GM12878 (cell line): ENCODE data around the gene DEFB108B. TPM values are rescaled to one million over a fixed set of nuclear protein-coding genes. Genes with fewer than 3 reads are reported as not detected.
A peak's percentile ranks its signal among the peaks of the same experiment; 100 is the strongest.
"Not testable (repeated sequence)": the region's sequence is repeated elsewhere in the genome, so short reads cannot be mapped to it uniquely, and the experiment has no call there.

Experiments
- ATAC-seq: fragments of 200-7000 bp; cut with Tn5 transposase; 3 replicates; pipeline ENCODE4 v1.9.1; 2020; ENCODE audit warnings: mild to moderate bottlenecking, moderate library complexity
- BruUV-seq: library from RNA; stranded (reverse); fragments of 400-500 nt; replicated peaks from 2 replicates; lab custom pipeline; 2021; lab: Mats Ljungman, UMichigan
- CTCF ChIA-PET: fragments of 300-600 bp; sonication (Branson Sonifier 250); formaldehyde crosslinking; extraction: SDS; loops from one replicate; lab custom pipeline; 2021; ENCODE audit warnings: inconsistent platforms; lab: Yijun Ruan, JAX
- POLR2A ChIA-PET: fragments of 350-600 bp; formaldehyde crosslinking; extraction: SDS; loops from one replicate; lab custom pipeline; 2021; ENCODE audit warnings: inconsistent platforms; lab: Charles Lee
- RAD21 ChIA-PET: fragments of 300-600 bp; sonication (Branson Sonifier 250); formaldehyde crosslinking; loops from one replicate; lab custom pipeline; 2023; ENCODE audit warnings: antibody characterized with exemption; ENCODE audit not compliant: unreplicated experiment; lab: Charles Lee
- SMC1A ChIA-PET: fragments of 300-600 bp; sonication (Branson Sonifier 250); formaldehyde crosslinking; loops from one replicate; lab custom pipeline; 2023; ENCODE audit not compliant: unreplicated experiment, uncharacterized antibody; lab: Charles Lee
- DNase-seq: peaks from one replicate; pipeline ENCODE4 v3.0.0-alpha.2; 2011; ENCODE audit warnings: low read depth, low spot score
- FAIRE-seq: peaks from 3 replicates; lab custom pipeline; 2011; peaks lifted over from hg19 to GRCh38; lab: Jason Lieb, UNC
- H2AFZ ChIP-seq: 2 replicates; pipeline ENCODE4 v1.6.0; 2011; ENCODE audit warnings: low read depth, low read length, control low read depth; ENCODE audit not compliant: control insufficient read depth
- H3K27ac ChIP-seq: 2 replicates; pipeline ENCODE4 v1.5.1; 2011; ENCODE audit warnings: control low read depth; ENCODE audit not compliant: control insufficient read depth, insufficient read depth
- H3K27me3 ChIP-seq, 2 experiments: replicated peaks in 1 of 2; 2 replicates each; pipeline versions ENCODE4 v1.6.0 to v1.6.1; 2011; ENCODE audit warnings: low read length in 1 of 2; ENCODE audit not compliant: control insufficient read depth in 2 of 2, insufficient read depth in 2 of 2
- H3K36me3 ChIP-seq, 2 experiments: 2 replicates each; pipeline ENCODE4 v1.5.1; 2011; ENCODE audit warnings: low read length in 1 of 2; ENCODE audit not compliant: control insufficient read depth in 2 of 2, insufficient read depth in 2 of 2
- H3K4me1 ChIP-seq: 2 replicates; pipeline ENCODE4 v1.6.1; 2011; ENCODE audit warnings: mild to moderate bottlenecking, low read length, moderate library complexity, mixed read lengths; ENCODE audit not compliant: control insufficient read depth, insufficient read depth
- H3K4me2 ChIP-seq: 2 replicates; pipeline ENCODE4 v1.6.0; 2011; ENCODE audit warnings: control low read depth; ENCODE audit not compliant: control insufficient read depth, insufficient read depth
- H3K4me3 ChIP-seq: fragments of 200-600 bp; sonication (generic); 2 replicates; pipeline ENCODE4 v1.5.1; 2016
- H3K79me2 ChIP-seq: 2 replicates; pipeline ENCODE4 v1.6.0; 2011; ENCODE audit warnings: low read length; ENCODE audit not compliant: control insufficient read depth, insufficient read depth
- H3K9ac ChIP-seq: 2 replicates; pipeline ENCODE4 v1.8.0; 2011; ENCODE audit warnings: low read length, control low read depth, mixed read lengths; ENCODE audit not compliant: control insufficient read depth, insufficient read depth
- H3K9me3 ChIP-seq: replicated peaks from 3 replicates; pipeline ENCODE4 v1.5.1; 2011; ENCODE audit warnings: mild to moderate bottlenecking, low read length; ENCODE audit not compliant: control insufficient read depth, insufficient read depth
- H4K20me1 ChIP-seq: 2 replicates; pipeline ENCODE4 v1.6.0; 2011; ENCODE audit not compliant: control insufficient read depth, insufficient read depth
- WGBS: methylation state at CpG from one replicate; pipeline ENCODE4 v1.1.6; 2016; ENCODE audit warnings: low lambda C conversion rate; ENCODE audit not compliant: insufficient replicate concordance, insufficient coverage; ENCODE audit errors: missing lambda C conversion rate; 5-methylcytosine and 5-hydroxymethylcytosine counted together
- in situ Hi-C: fragments of 300-500 bp; cut with MboI; formaldehyde crosslinking; loops from 9 replicates; pipeline ENCODE4 v1.14.3; 2018; ENCODE audit warnings: mixed read lengths
- intact Hi-C: fragments of 100-400 bp; cut with micrococcal nuclease; formaldehyde crosslinking; loops from one replicate; pipeline ENCODE4 v1.14.2; 2022; ENCODE audit not compliant: unreplicated experiment
- polyA plus RNA-seq, 11 experiments: library from polyadenylated mRNA; depleted of rRNA in 4 of 11; unstranded in 6 of 11; stranded (reverse) in 5 of 11; fragments of >200 nt; fragmentation: Nextera tagmentation in 4 of 11; fragmentation: Illumina TruSeq in 1 of 11; extraction: Ambion mirVana in 4 of 11; extraction: Trizol in 1 of 11; gene quantifications; 1 replicate in 1 of 11; 2 replicates in 10 of 11; pipeline versions ENCODE4 v1.2.1 to v1.2.3, GENCODE V29; 2011 to 2016; ENCODE audit warnings: inconsistent platforms in 2 of 11, missing spikeins in 2 of 11, low read depth in 1 of 11
- total RNA-seq, 4 experiments: library from RNA; depleted of rRNA in 3 of 4; stranded (reverse); fragments of >200 nt in 3 of 4; fragmentation: Illumina TruSeq in 1 of 4; extraction: Trizol in 1 of 4; gene quantifications; 2 replicates each; pipeline versions ENCODE4 v1.2.1 to v1.2.3, GENCODE V29; 2013 to 2021

DEFB108B gene
- total and polyA plus RNA-seq, 10 of the 15 experiments (the other 5 are each of a cell fraction or from before 2014, with no cell fraction given) = not detected

DNA sequence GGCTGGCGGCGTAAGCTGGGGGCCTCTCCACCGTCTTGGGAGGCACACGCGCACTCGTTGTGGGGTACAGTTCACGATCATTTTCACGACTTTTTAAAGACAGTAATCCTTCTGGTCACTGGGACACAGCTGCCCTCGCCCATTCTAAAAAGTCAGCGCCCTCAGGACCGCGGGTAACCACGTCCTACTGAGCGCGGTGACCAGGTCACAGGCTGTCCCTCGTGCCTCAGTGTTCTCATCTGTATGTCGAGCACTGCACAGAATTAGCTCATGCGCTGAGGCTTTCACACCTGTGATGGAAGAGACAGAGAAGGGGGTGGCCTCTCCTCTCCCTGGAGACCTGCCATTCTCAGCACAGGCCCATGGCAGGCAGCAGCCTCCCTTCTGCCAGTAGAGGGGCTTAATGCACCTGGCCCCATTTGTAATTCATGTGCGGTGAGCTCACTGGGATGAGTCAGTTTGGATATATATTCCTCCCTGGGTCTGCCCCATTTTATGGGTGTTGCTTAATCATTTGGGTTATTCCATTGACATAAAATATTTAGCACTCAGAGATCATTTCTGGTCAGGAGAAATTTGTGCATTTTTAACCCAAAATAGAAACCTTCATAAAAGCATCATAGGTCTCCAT, 45.1 kb upstream of the DEFB108B start:
- DNase-seq = peak; percentile 5
- FAIRE-seq, RAD21 ChIA-PET, ATAC-seq, H3K27me3 ChIP-seq, H3K79me2 ChIP-seq, in situ Hi-C loops, POLR2A ChIA-PET, H3K9me3 ChIP-seq, SMC1A ChIA-PET, H3K36me3 ChIP-seq, intact Hi-C loops, H3K27ac ChIP-seq, H4K20me1 ChIP-seq, CTCF ChIA-PET, H3K9ac ChIP-seq, H3K4me1 ChIP-seq: not testable (repeated sequence)
- WGBS = under 1% methylated on average over 19 of the region's 19 CpGs
- TSS peak; percentile 91 for BruUV-seq
- Histone ChIP-seq H3K4me2 (peak overlapping the region; percentile 38), H2AFZ (peak overlapping the region; percentile 48), H3K4me3 (peak overlapping the region; percentile 49; the same call in 1 of the 2 replicates)

DNA sequence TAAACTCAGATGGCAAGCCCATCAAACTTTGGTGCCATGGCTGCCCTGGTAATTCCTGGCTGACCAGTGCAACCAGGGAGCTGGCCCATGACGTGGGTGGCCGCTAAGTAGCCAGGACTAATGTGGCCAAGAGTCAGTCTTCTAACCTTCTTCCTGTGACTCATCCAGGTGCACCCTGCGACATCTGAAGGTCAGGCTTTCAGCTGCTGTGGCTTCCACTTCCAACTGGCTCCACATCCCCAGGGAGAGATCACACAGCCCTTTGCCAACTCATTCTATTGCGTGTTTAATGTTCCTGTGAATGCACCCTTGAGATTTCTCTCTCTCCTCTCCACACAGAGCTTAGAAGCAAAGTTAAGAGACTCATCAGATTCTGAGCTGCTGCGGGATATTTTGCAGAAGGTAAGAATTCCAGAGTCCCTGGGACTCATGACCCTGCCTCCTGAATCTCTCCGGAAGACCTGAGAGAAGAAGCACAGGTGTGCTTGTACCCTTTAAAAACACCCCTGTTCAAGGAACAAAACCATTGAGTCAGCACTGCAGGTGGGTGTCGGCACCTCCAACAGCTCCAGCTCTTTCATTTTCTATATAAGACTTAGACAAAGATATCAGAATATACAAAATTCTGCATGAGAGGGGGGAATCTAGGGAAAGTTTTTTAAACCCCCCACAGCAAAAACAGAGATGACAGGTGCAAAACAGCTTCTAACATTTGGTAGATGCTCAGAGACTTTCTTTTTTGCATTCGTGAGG, 43.4 kb upstream of the DEFB108B start:
- H3K4me2 ChIP-seq, DNase-seq, POLR2A ChIA-PET, H4K20me1 ChIP-seq, H3K9ac ChIP-seq, ATAC-seq, H2AFZ ChIP-seq, BruUV-seq, FAIRE-seq, H3K27me3 ChIP-seq, H3K79me2 ChIP-seq, RAD21 ChIA-PET, H3K36me3 ChIP-seq, SMC1A ChIA-PET, H3K27ac ChIP-seq, H3K4me3 ChIP-seq, H3K9me3 ChIP-seq, H3K4me1 ChIP-seq: not testable (repeated sequence)
- in situ Hi-C loops = loop anchor here (10.0 kb wide), 1 partner anchor 645 kb away; the partner anchor contains the start of gene CLPB
- CTCF ChIA-PET = interaction anchor here (1.1 kb wide), 1 partner anchor 11 kb away, joined by 4 read pairs; no protein-coding TSS in a partner anchor
- intact Hi-C loops = loop anchor here (10.0 kb wide), 1 partner anchor 75 kb away; no protein-coding TSS in a partner anchor
- 86% methylated on average over 8 of the region's 8 CpGs for WGBS

- CTCF ChIA-PET, H3K79me2 ChIP-seq, H3K9ac ChIP-seq, H4K20me1 ChIP-seq, H3K36me3 ChIP-seq, ATAC-seq, DNase-seq, BruUV-seq, H3K9me3 ChIP-seq, H3K4me3 ChIP-seq, RAD21 ChIA-PET, POLR2A ChIA-PET, H3K4me2 ChIP-seq, SMC1A ChIA-PET, H3K27me3 ChIP-seq, H3K4me1 ChIP-seq, FAIRE-seq, H3K27ac ChIP-seq, H2AFZ ChIP-seq: not testable (repeated sequence)
- intact Hi-C loops (loop anchor here (10.0 kb wide), 1 partner anchor 74 kb away; no protein-coding TSS in a partner anchor), in situ Hi-C loops (loop anchor here (10.0 kb wide), 1 partner anchor 644 kb away; the partner anchor contains the start of gene CLPB)
- WGBS = 31% methylated on average over 6 of the region's 7 CpGs
Measured at GRCh38 chr11:71791111-71791510, 41.9 kb upstream of the DEFB108B start.
